Kidney capillary endothelial cell (primary cell): Measurements from ENCODE around the gene KCTD21.
A peak's percentile ranks its signal among the peaks of the same experiment; 100 is the strongest.
"Not testable (repeated sequence)": the region's sequence is repeated elsewhere in the genome, so short reads cannot be mapped to it uniquely, and the experiment has no call there.

Experiments used
- DNase-seq: peaks from one replicate; pipeline ENCODE4 v3.0.0-alpha.2; 2018; ENCODE audit warnings: low spot score

Gene KCTD21

DNA sequence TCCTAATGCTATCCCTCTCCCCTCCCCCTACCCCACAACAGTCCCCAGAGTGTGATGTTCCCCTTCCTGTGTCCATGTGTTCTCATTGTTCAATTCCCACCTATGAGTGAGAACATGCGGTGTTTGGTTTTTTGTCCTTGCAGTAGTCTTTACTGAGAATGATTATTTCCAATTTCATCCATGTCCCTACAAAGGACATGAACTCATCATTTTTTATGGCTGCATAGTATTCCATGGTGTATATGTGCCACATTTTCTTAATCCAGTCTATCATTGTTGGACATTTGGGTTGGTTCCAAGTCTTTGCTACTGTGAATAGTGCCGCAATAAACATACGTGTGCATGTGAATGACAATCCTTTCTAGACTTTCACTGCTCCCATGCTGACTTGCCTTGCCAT is 12.6 kb downstream of the KCTD21 start:
- DNase-seq, result not testable (repeated sequence)

GRCh38 chr11:78171951-78172350 is 16.5 kb downstream of the KCTD21 start:
- DNase-seq, result no peak

DNA sequence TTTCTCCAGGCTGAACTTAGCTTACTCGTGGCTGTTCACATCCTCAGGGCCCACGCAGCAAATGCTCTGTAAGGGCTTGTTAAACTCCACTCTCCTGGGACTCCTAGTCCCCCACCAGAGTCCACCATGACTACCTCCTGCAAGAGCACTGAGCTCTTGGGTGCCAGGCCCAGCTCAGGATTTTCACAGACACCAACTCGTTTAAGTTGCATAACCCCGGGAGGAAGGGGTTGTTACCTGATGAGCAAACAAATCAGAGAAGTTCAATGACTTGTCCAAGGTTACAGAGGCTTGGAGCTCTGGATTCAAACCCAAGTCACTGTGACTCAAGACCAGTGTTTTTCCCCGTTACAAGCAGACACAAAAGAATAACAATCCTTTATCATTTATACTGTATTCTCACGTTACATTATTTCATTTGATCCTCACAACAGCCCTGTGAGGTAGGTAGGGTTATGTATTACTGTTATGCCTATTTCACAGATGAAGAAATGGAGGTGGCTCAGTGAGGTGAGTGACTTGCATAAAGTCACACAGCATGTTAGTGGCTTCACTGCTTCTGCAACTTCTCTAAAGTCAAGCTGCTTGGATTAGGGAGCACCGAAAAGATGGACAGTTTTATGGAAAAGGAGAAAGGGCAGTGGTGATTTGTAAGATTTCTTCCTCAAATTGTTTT is 17.4 kb downstream of the KCTD21 start:
- DNase-seq, result no peak

GRCh38 chr11:78170413-78170812 is 18.0 kb downstream of the KCTD21 start:
- DNase-seq, result no peak

- peak; percentile 30 for DNase-seq
Measured at GRCh38 chr11:78168539-78169477, 19.6 kb downstream of the KCTD21 start.

- no peak for DNase-seq
Measured at GRCh38 chr11:78166855-78167469, 21.5 kb downstream of the KCTD21 start.

GRCh38 chr11:78164471-78164870 is 24.0 kb downstream of the KCTD21 start:
- DNase-seq, result no peak

DNA sequence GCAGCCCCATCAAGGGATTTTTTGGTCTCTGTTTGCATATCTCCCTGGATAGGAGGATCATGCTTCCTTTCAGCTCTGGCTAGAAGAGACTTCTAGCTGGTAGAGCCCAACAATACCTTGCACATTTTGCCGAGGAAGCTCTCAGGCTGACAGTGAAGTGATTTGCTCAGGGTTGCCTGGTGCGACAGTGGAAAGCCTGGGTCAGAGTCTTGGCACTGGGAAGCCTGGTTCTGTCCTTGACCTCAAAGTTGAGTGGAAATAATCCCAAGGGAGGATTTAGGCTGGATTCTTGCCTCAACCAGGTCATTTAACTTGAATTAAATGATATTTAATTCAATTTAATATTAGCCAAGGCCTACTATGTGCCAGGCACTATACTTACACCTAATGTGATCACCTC is 24.6 kb downstream of the KCTD21 start:
- no peak for DNase-seq

GRCh38 chr11:78161962-78162371 is 26.5 kb downstream of the KCTD21 start:
- DNase-seq, result no peak

DNA sequence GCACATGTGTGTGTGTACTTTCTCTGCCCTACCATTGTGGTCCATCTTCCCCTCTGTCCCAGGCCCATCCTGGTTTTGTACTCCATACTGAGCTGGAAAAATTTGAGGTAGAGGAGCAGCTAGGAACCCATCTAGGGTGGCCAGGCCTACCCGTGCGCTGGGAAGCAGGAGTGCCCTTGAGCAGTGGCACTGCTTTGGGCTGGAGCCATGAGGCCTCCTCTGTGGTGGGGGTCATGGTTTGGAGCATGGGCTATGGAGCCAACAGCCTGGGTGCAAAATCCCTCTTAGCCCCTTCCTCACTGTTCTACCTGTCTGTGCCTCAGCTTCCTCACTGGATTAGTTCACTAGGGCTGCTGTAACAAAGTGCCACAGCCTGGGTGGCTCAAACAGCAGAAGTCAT is 27.1 kb downstream of the KCTD21 start:
- DNase-seq, result no peak

DNA sequence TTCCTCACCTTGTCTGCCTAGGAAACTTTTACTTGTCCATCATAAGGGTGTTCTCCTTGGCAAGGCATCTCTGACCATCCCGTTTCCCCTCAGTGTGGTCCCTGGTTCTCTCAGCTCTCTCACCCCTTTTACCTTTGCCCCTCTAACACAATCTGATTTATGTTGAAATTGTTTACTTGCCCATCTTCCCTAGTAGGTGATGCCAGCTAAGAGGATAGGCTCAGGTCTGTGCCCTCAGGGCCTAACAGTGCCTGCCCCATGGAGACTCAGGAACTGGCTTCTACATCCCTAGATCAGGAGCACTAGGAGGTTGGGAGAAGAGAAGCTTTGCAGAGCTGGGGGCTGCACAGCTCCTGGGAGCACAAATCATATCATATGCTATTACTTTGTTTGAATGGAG is 27.9 kb downstream of the KCTD21 start:
- DNase-seq, result no peak

GRCh38 chr11:78158987-78159652 is 29.3 kb downstream of the KCTD21 start:
- DNase-seq, result no peak

GRCh38 chr11:78156127-78156844 is 32.1 kb downstream of the KCTD21 start:
- no peak for DNase-seq

- no peak for DNase-seq
Measured at GRCh38 chr11:78151804-78152203, 36.6 kb downstream of the KCTD21 start.

DNA sequence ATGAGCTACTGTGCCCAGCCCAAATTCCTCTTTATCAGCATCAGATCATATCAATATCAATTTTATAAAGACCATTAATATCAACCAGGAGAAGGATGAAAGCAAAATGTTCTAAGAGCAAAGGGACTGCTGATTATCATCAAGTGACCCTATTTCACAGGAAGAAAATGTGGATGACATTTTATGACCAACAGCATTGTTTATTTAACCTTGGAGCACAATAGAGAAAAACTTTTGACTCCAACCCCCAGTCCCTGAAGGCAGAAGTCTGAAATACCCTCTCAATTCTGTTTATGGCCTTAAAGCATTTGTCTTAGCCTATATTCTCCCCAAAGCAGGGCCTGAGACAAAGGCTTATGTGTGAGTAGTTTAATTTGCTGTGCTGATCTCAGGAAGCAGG is 37.7 kb downstream of the KCTD21 start:
- no peak for DNase-seq

DNA sequence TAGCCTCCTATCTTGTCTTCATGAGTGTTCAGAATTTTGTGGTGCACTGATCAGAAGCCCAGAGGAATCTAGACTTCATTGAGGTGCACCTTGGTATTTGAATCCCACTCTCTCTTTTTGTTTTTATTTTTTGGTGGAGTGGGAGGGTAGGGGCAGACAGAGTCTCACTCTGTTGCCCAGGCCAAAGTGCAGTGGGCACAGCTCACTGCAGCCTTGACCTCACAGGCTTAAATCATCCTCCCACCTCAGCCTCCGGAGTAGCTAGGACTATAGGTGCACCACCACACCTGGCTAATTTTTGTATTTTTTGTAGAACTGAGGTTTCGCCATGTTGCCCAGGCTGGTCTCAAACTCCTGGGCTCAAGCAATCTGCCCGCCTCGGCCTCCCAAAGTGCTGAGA is 38.1 kb downstream of the KCTD21 start:
- DNase-seq, result no peak

GRCh38 chr11:78149646-78150045 is 38.8 kb downstream of the KCTD21 start:
- peak; percentile 44 for DNase-seq

GRCh38 chr11:78147807-78148206 is 40.6 kb downstream of the KCTD21 start:
- DNase-seq, result no peak

- DNase-seq, result no peak
Measured at GRCh38 chr11:78145511-78146025, 42.9 kb downstream of the KCTD21 start.

GRCh38 chr11:78140392-78141077 is 47.9 kb downstream of the KCTD21 start:
- DNase-seq, result no peak
